ENCODE data around the gene KIRREL2. TPM values are rescaled to one million over a fixed set of nuclear protein-coding genes. Genes with fewer than 3 reads are reported as not detected.

The KIRREL2 gene
- total RNA-seq, 1 experiment from 2014 or later, result not detected

DNA sequence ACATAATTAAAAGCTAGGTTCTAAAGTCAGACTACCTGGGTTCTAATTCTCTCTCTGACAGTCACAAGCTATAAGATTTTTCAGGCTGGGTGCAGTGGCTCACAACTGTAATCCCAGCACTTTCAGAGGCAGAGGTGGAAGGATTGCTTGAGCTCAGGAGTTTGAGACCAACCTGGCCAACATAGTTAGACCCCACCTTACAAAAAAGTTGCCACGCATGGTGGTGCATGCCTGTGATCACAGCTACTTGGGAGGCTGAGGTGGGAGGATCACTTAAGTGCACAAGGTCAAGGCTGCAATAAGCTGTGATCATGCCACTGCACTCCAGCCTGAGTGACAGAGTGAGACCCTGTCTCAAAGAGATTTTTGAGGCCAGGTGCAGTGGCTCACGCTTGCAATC lies 37.6 kb downstream of the KIRREL2 start:
- Histone ChIP-seq H3K4me1 (ENCODE audit: insufficient read depth, low read length) (no peaks in the 10 kb centered on the region; the same call in 1 of the 2 replicates), H3K79me2 (ENCODE audit: low read length) (peaks cover 15% of the 10 kb centered on the region), H3K9ac (ENCODE audit: low read length) (no peak overlapping the region), H4K20me1 (ENCODE audit: low read length) (no peaks in the 10 kb centered on the region), H2AFZ (ENCODE audit: low read length) (no peak overlapping the region), H3K9me2 (replicated peaks; ENCODE audit: low read length) (no peaks in the 10 kb centered on the region), H3K4me3 (ENCODE audit: low read length) (no peak overlapping the region), H3F3A (ENCODE audit: low read length, unreplicated experiment) (no peaks in the 10 kb centered on the region), H3K36me3 (ENCODE audit: low read depth, low read length) (peaks cover 3% of the 10 kb centered on the region; the same call in 1 of the 2 replicates), H3K4me2 (ENCODE audit: low read length) (no peak overlapping the region), H3K27me3 (ENCODE audit: low read length) (no peaks in the 10 kb centered on the region), H3K9me3 (ENCODE audit: low read length) (no peaks in the 10 kb centered on the region), H3K27ac (ENCODE audit: low read length) (no peak overlapping the region)
- intact Hi-C loops (cut with micrococcal nuclease), result no loop called here
- ATAC-seq (no peak), DNase-seq (no peak)
- no TSS peak for BruUV-seq (replicated peaks)
- TF ChIP-seq EZH2phosphoT487 (IDR thresholded peaks at IDR 0.05; ENCODE audit: borderline replicate concordance, low read length), result no peak
- no peak for TF ChIP-seq EZH2 (IDR thresholded peaks at IDR 0.05; ENCODE audit: low read length, unreplicated experiment)
- TF ChIP-seq, protein P1, sequence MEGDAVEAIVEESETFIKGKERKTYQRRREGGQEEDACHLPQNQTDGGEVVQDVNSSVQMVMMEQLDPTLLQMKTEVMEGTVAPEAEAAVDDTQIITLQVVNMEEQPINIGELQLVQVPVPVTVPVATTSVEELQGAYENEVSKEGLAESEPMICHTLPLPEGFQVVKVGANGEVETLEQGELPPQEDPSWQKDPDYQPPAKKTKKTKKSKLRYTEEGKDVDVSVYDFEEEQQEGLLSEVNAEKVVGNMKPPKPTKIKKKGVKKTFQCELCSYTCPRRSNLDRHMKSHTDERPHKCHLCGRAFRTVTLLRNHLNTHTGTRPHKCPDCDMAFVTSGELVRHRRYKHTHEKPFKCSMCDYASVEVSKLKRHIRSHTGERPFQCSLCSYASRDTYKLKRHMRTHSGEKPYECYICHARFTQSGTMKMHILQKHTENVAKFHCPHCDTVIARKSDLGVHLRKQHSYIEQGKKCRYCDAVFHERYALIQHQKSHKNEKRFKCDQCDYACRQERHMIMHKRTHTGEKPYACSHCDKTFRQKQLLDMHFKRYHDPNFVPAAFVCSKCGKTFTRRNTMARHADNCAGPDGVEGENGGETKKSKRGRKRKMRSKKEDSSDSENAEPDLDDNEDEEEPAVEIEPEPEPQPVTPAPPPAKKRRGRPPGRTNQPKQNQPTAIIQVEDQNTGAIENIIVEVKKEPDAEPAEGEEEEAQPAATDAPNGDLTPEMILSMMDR (conservative IDR thresholded peaks at IDR 0.05; ENCODE audit: low read depth, low read length), result no peak
- ChIA-PET POLR2A (ENCODE audit: unreplicated experiment) (no interaction called here), CTCF (no interaction called here)

DNA sequence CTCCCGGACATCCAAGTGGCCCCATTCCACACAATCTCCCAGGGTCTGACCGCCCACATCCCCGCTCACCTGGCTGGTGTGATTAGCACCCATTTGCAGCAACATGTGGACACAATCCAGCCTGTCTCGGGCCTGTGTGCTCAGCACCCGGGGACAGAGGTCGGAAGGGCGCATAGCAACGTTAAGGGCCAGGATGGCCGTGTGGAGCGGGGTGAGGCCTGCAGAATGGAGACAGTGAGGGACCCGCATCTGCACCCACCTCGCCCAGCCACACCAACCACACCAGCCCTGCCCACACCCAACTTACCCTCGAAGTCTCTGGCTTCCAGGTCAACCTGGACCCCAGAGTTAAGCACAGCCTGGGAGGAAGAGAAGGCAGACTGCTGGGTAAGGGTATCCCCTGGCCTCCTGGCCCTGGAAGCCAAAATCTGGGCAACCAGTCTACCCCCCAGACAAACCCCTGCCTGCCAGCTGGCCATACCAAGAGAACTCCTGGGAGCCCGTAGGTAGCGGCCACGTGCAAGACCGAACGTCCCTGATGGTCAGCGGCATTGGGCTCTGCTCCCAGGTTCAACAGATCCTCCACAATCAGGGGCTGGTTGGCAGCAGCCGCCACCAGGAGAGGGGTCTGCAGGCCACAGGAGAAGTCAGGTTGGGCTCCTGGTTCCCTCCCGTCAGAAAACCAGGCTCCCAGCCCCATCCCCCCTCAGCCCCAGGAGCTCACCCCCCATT lies 39.4 kb downstream of the KIRREL2 start:
- no peak for ATAC-seq

DNA sequence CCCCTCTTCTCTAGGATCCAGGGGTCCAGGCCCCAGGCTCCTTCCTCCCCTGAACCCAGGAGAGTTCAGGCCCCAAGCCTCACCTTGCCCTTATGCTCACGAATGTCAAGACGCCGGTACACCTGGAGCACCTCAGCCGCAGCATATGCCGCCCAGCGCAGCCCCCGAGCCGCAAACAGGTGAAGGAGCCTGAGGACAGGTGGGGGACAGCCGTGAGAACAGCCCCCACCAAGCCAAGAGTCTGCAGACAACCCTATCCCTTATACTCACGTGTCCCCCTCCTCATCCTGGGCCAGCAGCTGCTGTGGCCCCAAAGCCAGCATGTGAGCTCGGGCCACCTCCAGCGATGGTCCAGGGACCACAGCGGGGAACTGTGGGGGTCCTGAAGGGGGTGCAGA lies 39.9 kb downstream of the KIRREL2 start:
- Histone ChIP-seq H3K9me3 (ENCODE audit: low read length) (no peaks in the 10 kb centered on the region), H3K4me2 (ENCODE audit: low read length) (no peak overlapping the region), H3K36me3 (ENCODE audit: low read depth, low read length) (0 out of 2 replicates have a peak, but pooled peaks cover 3% of the 10 kb centered on the region), H3K4me3 (ENCODE audit: low read length) (no peak overlapping the region), H2AFZ (ENCODE audit: low read length) (no peak overlapping the region), H3K79me2 (ENCODE audit: low read length) (peaks cover 19% of the 10 kb centered on the region), H3F3A (ENCODE audit: low read length, unreplicated experiment) (no peaks in the 10 kb centered on the region), H3K27ac (ENCODE audit: low read length) (no peak overlapping the region), H4K20me1 (ENCODE audit: low read length) (no peaks in the 10 kb centered on the region), H3K27me3 (ENCODE audit: low read length) (no peaks in the 10 kb centered on the region), H3K4me1 (ENCODE audit: insufficient read depth, low read length) (peaks cover 7% of the 10 kb centered on the region; the same call in 1 of the 2 replicates), H3K9ac (ENCODE audit: low read length) (no peak overlapping the region), H3K9me2 (replicated peaks; ENCODE audit: low read length) (no peaks in the 10 kb centered on the region)
- ATAC-seq, result no peak
- TF ChIP-seq, protein P1 (conservative IDR thresholded peaks at IDR 0.05; ENCODE audit: low read depth, low read length), result no peak
- no peak for TF ChIP-seq EZH2 (IDR thresholded peaks at IDR 0.05; ENCODE audit: low read length, unreplicated experiment)
- no peak for TF ChIP-seq EZH2phosphoT487 (IDR thresholded peaks at IDR 0.05; ENCODE audit: borderline replicate concordance, low read length)
- POLR2A ChIA-PET (ENCODE audit: unreplicated experiment), result no interaction called here
- no peak for DNase-seq
- BruUV-seq (replicated peaks), result no TSS peak
- CTCF ChIA-PET, result no interaction called here
- intact Hi-C loops (cut with micrococcal nuclease), result no loop called here

More for the DNA sequence above, 39.4 kb downstream of the KIRREL2 start:
- no peak overlapping the region for H3K4me3 ChIP-seq (ENCODE audit: low read length)
- H3K79me2 ChIP-seq (ENCODE audit: low read length), result peaks cover 19% of the 10 kb centered on the region
- H3K27me3 ChIP-seq (ENCODE audit: low read length), result no peaks in the 10 kb centered on the region
- ChIA-PET CTCF (no interaction called here), POLR2A (ENCODE audit: unreplicated experiment) (no interaction called here)
- no peak overlapping the region for H3K27ac ChIP-seq (ENCODE audit: low read length)
- no peak for DNase-seq
- 0 out of 2 replicates have a peak, but pooled peaks cover 3% of the 10 kb centered on the region for H3K36me3 ChIP-seq (ENCODE audit: low read depth, low read length)
- no peaks in the 10 kb centered on the region for H3K9me3 ChIP-seq (ENCODE audit: low read length)
- no peak overlapping the region for H3K9ac ChIP-seq (ENCODE audit: low read length)
- H3K9me2 ChIP-seq (replicated peaks; ENCODE audit: low read length), result no peaks in the 10 kb centered on the region
- intact Hi-C loops (cut with micrococcal nuclease), result no loop called here
- no TSS peak for BruUV-seq (replicated peaks)
- no peak overlapping the region for H3K4me2 ChIP-seq (ENCODE audit: low read length)
- TF ChIP-seq, protein P1 (conservative IDR thresholded peaks at IDR 0.05; ENCODE audit: low read depth, low read length), result no peak
- TF ChIP-seq EZH2 (IDR thresholded peaks at IDR 0.05; ENCODE audit: low read length, unreplicated experiment), result no peak
- H3K4me1 ChIP-seq (ENCODE audit: insufficient read depth, low read length), result peaks cover 3% of the 10 kb centered on the region; the same call in 1 of the 2 replicates
- no peaks in the 10 kb centered on the region for H3F3A ChIP-seq (ENCODE audit: low read length, unreplicated experiment)
- H4K20me1 ChIP-seq (ENCODE audit: low read length), result no peaks in the 10 kb centered on the region
- H2AFZ ChIP-seq (ENCODE audit: low read length), result no peak overlapping the region

All from PC-3 (cell line).